Endothelial cell of umbilical vein (primary cell): ENCODE results near the gene TNFRSF19. TPM values are rescaled to one million over a fixed set of nuclear protein-coding genes. Genes with fewer than 3 reads are reported as not detected.

Experiments
- BruUV-seq: library from RNA; stranded (reverse); fragments of 400-500 nt; replicated peaks from 2 replicates; lab custom pipeline; 2021; lab: Mats Ljungman, UMichigan
- CTCF ChIA-PET: fragments of 300-600, 350-600 bp; sonication (Branson Sonifier 250); formaldehyde crosslinking; loops from one replicate; lab custom pipeline; 2021; ENCODE audit warnings: antibody characterized with exemption, inconsistent platforms; lab: Charles Lee
- POLR2A ChIA-PET: fragments of 300-600, 350-600 bp; sonication (Branson Sonifier 250); formaldehyde crosslinking; loops from one replicate; lab custom pipeline; 2021; ENCODE audit warnings: antibody characterized with exemption, inconsistent platforms; lab: Charles Lee
- DNase-seq: peaks from one replicate; pipeline ENCODE4 v3.0.0-alpha.2; 2011; ENCODE audit warnings: low read depth, low spot score
- FAIRE-seq: peaks from 2 replicates; lab custom pipeline; 2011; peaks lifted over from hg19 to GRCh38; lab: Jason Lieb, UNC
- H2AFZ ChIP-seq: 2 replicates; pipeline ENCODE4 v1.6.0; 2012; ENCODE audit warnings: low read depth, low read length, control low read depth, inconsistent platforms
- H3K27ac ChIP-seq: 2 replicates; pipeline ENCODE4 v1.5.1; 2011; ENCODE audit warnings: low read depth, mild to moderate bottlenecking, control low read depth, low read length, moderate library complexity; ENCODE audit not compliant: insufficient read depth
- H3K27me3 ChIP-seq, 2 experiments: 2 replicates each; pipeline versions ENCODE4 v1.6.0 to v1.6.1; 2011; ENCODE audit warnings: low read length in 2 of 2, mixed read lengths in 1 of 2; ENCODE audit not compliant: control insufficient read depth in 2 of 2, insufficient read depth in 2 of 2
- H3K36me3 ChIP-seq, 2 experiments: 2 replicates in 1 of 2; 3 replicates in 1 of 2; pipeline ENCODE4 v1.5.1; 2011; ENCODE audit warnings: low read length in 2 of 2, mild to moderate bottlenecking in 1 of 2, moderate library complexity in 1 of 2; ENCODE audit not compliant: control insufficient read depth in 2 of 2, insufficient read depth in 2 of 2; ENCODE audit errors: extremely low read depth in 1 of 2
- H3K4me1 ChIP-seq: 3 replicates; pipeline ENCODE4 v1.5.1; 2011; ENCODE audit warnings: mild to moderate bottlenecking, low read length; ENCODE audit not compliant: control insufficient read depth, insufficient read depth; ENCODE audit errors: extremely low read depth
- H3K4me2 ChIP-seq: 2 replicates; pipeline ENCODE4 v1.6.1; 2011; ENCODE audit warnings: low read length, control low read depth, mixed read lengths; ENCODE audit not compliant: insufficient read depth
- H3K4me3 ChIP-seq, 3 experiments: fragments of 200-600 bp in 1 of 3; sonication (generic), shearing (Covaris generic) in 1 of 3; replicated peaks in 1 of 3; 2 replicates each; pipeline ENCODE4 v1.5.1; 2011 to 2016; ENCODE audit warnings: control low read depth in 3 of 3, low read length in 3 of 3, mild to moderate bottlenecking in 2 of 3, inconsistent platforms in 1 of 3, low read depth in 1 of 3, moderate library complexity in 1 of 3; ENCODE audit not compliant: insufficient read depth in 1 of 3
- H3K79me2 ChIP-seq: 2 replicates; pipeline ENCODE4 v1.6.0; 2012; ENCODE audit warnings: low read length, inconsistent platforms; ENCODE audit not compliant: control insufficient read depth, insufficient read depth
- H3K9ac ChIP-seq: replicated peaks from 2 replicates; pipeline ENCODE3; 2011; ENCODE audit warnings: low read length, control low read depth; ENCODE audit not compliant: insufficient read depth; ENCODE audit errors: extremely low read depth
- H3K9me1 ChIP-seq: replicated peaks from 3 replicates; pipeline ENCODE4 v1.6.0; 2011; ENCODE audit warnings: mild to moderate bottlenecking, low read length; ENCODE audit not compliant: control insufficient read depth, insufficient read depth; ENCODE audit errors: extremely low read depth
- H3K9me3 ChIP-seq: replicated peaks from 2 replicates; pipeline ENCODE4 v1.5.1; 2012; ENCODE audit warnings: low read length, inconsistent platforms; ENCODE audit not compliant: control insufficient read depth, insufficient read depth
- H4K20me1 ChIP-seq: replicated peaks from 2 replicates; pipeline ENCODE3; 2011; ENCODE audit warnings: mild to moderate bottlenecking, low read length; ENCODE audit not compliant: control insufficient read depth, insufficient read depth; ENCODE audit errors: extremely low read depth
- CTCF ChIP-seq, 2 donors: IDR thresholded peaks; 1 replicate in 1 of 2; 2 replicates in 1 of 2; pipeline ENCODE4 v1.5.1; 2011; ENCODE audit warnings: low read length in 2 of 2, mild to moderate bottlenecking in 2 of 2, moderate library complexity in 2 of 2, control low read depth in 1 of 2, inconsistent platforms in 1 of 2, low read depth in 1 of 2; ENCODE audit not compliant: insufficient read depth in 1 of 2; ENCODE audit errors: extremely low read depth in 1 of 2
- EZH2 ChIP-seq: IDR thresholded peaks from 2 replicates; pipeline ENCODE4 v1.6.1; 2012; ENCODE audit warnings: borderline replicate concordance, low read depth, mild to moderate bottlenecking, moderate library complexity, low read length, inconsistent platforms; ENCODE audit not compliant: severe bottlenecking
- FOS ChIP-seq: IDR thresholded peaks from 2 replicates; pipeline ENCODE4 v1.6.1; 2011; ENCODE audit warnings: mild to moderate bottlenecking, low read length, moderate library complexity, borderline replicate concordance; ENCODE audit not compliant: insufficient read depth
- GATA2 ChIP-seq: IDR thresholded peaks from 2 replicates; pipeline ENCODE4 v1.7.0; 2011; ENCODE audit warnings: low read depth, mild to moderate bottlenecking, moderate library complexity, mixed read lengths, low read length; ENCODE audit not compliant: insufficient read length, insufficient read depth
- JUN ChIP-seq: IDR thresholded peaks from 2 replicates; pipeline ENCODE4 v1.6.1; 2011; ENCODE audit warnings: borderline replicate concordance, low read depth; ENCODE audit not compliant: insufficient read length, insufficient read depth
- MAX ChIP-seq: IDR thresholded peaks from 2 replicates; pipeline ENCODE4 v1.6.1; 2011; ENCODE audit not compliant: insufficient read depth, insufficient read length
- MYC ChIP-seq: IDR thresholded peaks from one replicate; pipeline ENCODE4 v1.6.1; 2011; ENCODE audit warnings: mild to moderate bottlenecking, low read depth, low read length
- POLR2A ChIP-seq: IDR thresholded peaks from 2 replicates; pipeline ENCODE4 v1.6.1; 2012; ENCODE audit warnings: low read depth, mild to moderate bottlenecking, control low read depth, low read length
- POLR2AphosphoS5 ChIP-seq: IDR thresholded peaks from 2 replicates; pipeline ENCODE4 v1.6.1; 2012; ENCODE audit warnings: low read depth, mild to moderate bottlenecking, control low read depth, low read length, moderate library complexity; ENCODE audit not compliant: insufficient read depth
- dilution Hi-C: fragments of 300-500 bp; cut with MboI; formaldehyde crosslinking; loops from one replicate; pipeline ENCODE4 v1.15.0; 2019; ENCODE audit warnings: low sequenced_read_pairs; ENCODE audit not compliant: extremely low pct_ligation_motif_present
- intact Hi-C: fragments of 100-400 bp; cut with micrococcal nuclease; formaldehyde crosslinking; loops from one replicate; pipeline ENCODE4 v1.10.0; 2022
- polyA plus RNA-seq, 4 experiments: library from polyadenylated mRNA; depleted of rRNA in 3 of 4; stranded (reverse) in 3 of 4; unstranded in 1 of 4; fragments of >200 nt; gene quantifications; 2 replicates each; pipeline versions ENCODE4 v1.2.1 to v1.2.3, GENCODE V29; 2011 to 2012; ENCODE audit warnings: missing spikeins in 1 of 4
- total RNA-seq: library from RNA; stranded (reverse); gene quantifications from 2 replicates; pipeline ENCODE4 v1.2.3, GENCODE V29; 2021

TNFRSF19 gene
- total and polyA plus RNA-seq, 2 donors (not counting 3 experiments of a cell fraction or from before 2014, with no cell fraction given), result 0.23 to 0.29 TPM

- Histone ChIP-seq H3K4me3 (no peak overlapping the region), H3K79me2 (no peaks in the 10 kb centered on the region), H3K27ac (no peak overlapping the region), H3K4me1 (no peaks in the 10 kb centered on the region), H3K9ac (no peak overlapping the region), H3K36me3 (no peaks in the 10 kb centered on the region), H3K9me3 (no peaks in the 10 kb centered on the region), H3K4me2 (no peak overlapping the region), H2AFZ (no peak overlapping the region), H3K27me3 (peaks cover 2 to 4% of the 10 kb centered on the region in 2 experiments), H3K9me1 (no peaks in the 10 kb centered on the region), H4K20me1 (no peaks in the 10 kb centered on the region)
- ChIA-PET CTCF (no interaction called here), POLR2A (no interaction called here)
- intact Hi-C loops (no loop called here), dilution Hi-C loops (no loop called here)
- FAIRE-seq (no peak), DNase-seq (no peak)
- BruUV-seq, result no TSS peak
- TF ChIP-seq POLR2AphosphoS5 (no peak), MYC (no peak), EZH2 (no peak), FOS (no peak), MAX (no peak), GATA2 (no peak), CTCF (IDR thresholded peaks at IDR 0.05; ENCODE audit: extremely low read depth in 1 of 2, insufficient read depth in 1 of 2, low read depth in 1 of 2, low read length in 2 of 2) (no peak), POLR2A (no peak), JUN (no peak)
Observed at GRCh38 chr13:23695711-23696464, 125.7 kb downstream of the TNFRSF19 start.
